ENCODE results near the gene ASB18. TPM values are rescaled to one million over a fixed set of nuclear protein-coding genes. Genes with fewer than 3 reads are reported as not detected.
"Not testable (repeated sequence)": the region's sequence is repeated elsewhere in the genome, so short reads cannot be mapped to it uniquely, and the experiment has no call there.

ASB18 gene
- total RNA-seq, 1 donor from 2014 or later = not detected

- H3K4me3 Mint-ChIP-seq = no peak overlapping the region
- no peak for TF ChIP-seq CTCF (conservative IDR thresholded peaks at IDR 0.05)
- H3K36me3 Mint-ChIP-seq = no peaks in the 10 kb centered on the region
- no peak overlapping the region for H3K27ac Mint-ChIP-seq
- no peaks in the 10 kb centered on the region for H3K4me1 Mint-ChIP-seq (ENCODE audit: unreplicated experiment)
- no peak for DNase-seq (ENCODE audit: extremely low spot score, unreplicated experiment)
- peaks cover 52% of the 10 kb centered on the region for H3K27me3 Mint-ChIP-seq
- no peaks in the 10 kb centered on the region for H3K9me3 Mint-ChIP-seq
Measured at GRCh38 chr2:236291476-236291875, 27.3 kb upstream of the ASB18 start.

- TF ChIP-seq CTCF (conservative IDR thresholded peaks at IDR 0.05) = no peak
- H3K9me3 Mint-ChIP-seq = no peaks in the 10 kb centered on the region
- no peak overlapping the region for H3K4me3 Mint-ChIP-seq
- no peaks in the 10 kb centered on the region for H3K36me3 Mint-ChIP-seq
- peaks cover 49% of the 10 kb centered on the region for H3K27me3 Mint-ChIP-seq
- H3K27ac Mint-ChIP-seq = no peak overlapping the region
- no peaks in the 10 kb centered on the region for H3K4me1 Mint-ChIP-seq (ENCODE audit: unreplicated experiment)
- DNase-seq (ENCODE audit: extremely low spot score, unreplicated experiment) = no peak
Measured at GRCh38 chr2:236290742-236291425, 26.7 kb upstream of the ASB18 start.

GRCh38 chr2:236289766-236290462 lies 25.7 kb upstream of the ASB18 start:
- Mint-ChIP-seq H3K27ac (no peak overlapping the region), H3K27me3 (peaks cover 43% of the 10 kb centered on the region), H3K36me3 (no peaks in the 10 kb centered on the region), H3K4me3 (no peak overlapping the region), H3K4me1 (ENCODE audit: unreplicated experiment) (no peaks in the 10 kb centered on the region), H3K9me3 (no peaks in the 10 kb centered on the region)
- DNase-seq (ENCODE audit: extremely low spot score, unreplicated experiment) = no peak
- TF ChIP-seq CTCF (conservative IDR thresholded peaks at IDR 0.05) = no peak

GRCh38 chr2:236288373-236288772 lies 24.2 kb upstream of the ASB18 start:
- H3K27ac Mint-ChIP-seq; H3K9me3 Mint-ChIP-seq; H3K4me3 Mint-ChIP-seq; H3K36me3 Mint-ChIP-seq; DNase-seq (ENCODE audit: extremely low spot score, unreplicated experiment); H3K4me1 Mint-ChIP-seq (ENCODE audit: unreplicated experiment): not testable (repeated sequence)
- H3K27me3 Mint-ChIP-seq = peaks cover 43% of the 10 kb centered on the region

- Mint-ChIP-seq H3K27ac (no peak overlapping the region), H3K27me3 (peaks cover 43% of the 10 kb centered on the region), H3K9me3 (no peaks in the 10 kb centered on the region), H3K36me3 (no peaks in the 10 kb centered on the region), H3K4me1 (ENCODE audit: unreplicated experiment) (no peaks in the 10 kb centered on the region), H3K4me3 (no peak overlapping the region)
- TF ChIP-seq CTCF (conservative IDR thresholded peaks at IDR 0.05) = no peak
- no peak for DNase-seq (ENCODE audit: extremely low spot score, unreplicated experiment)
Measured at GRCh38 chr2:236287656-236288055, 23.4 kb upstream of the ASB18 start.

- H3K27me3 Mint-ChIP-seq = peaks cover 48% of the 10 kb centered on the region
- H3K4me3 Mint-ChIP-seq = no peak overlapping the region
- H3K36me3 Mint-ChIP-seq = no peaks in the 10 kb centered on the region
- TF ChIP-seq CTCF (conservative IDR thresholded peaks at IDR 0.05) = no peak
- H3K9me3 Mint-ChIP-seq = peaks cover 2% of the 10 kb centered on the region
- no peak overlapping the region for H3K27ac Mint-ChIP-seq
- H3K4me1 Mint-ChIP-seq (ENCODE audit: unreplicated experiment) = no peaks in the 10 kb centered on the region
- DNase-seq (ENCODE audit: extremely low spot score, unreplicated experiment) = no peak
Measured at GRCh38 chr2:236286873-236287545, 22.8 kb upstream of the ASB18 start.
